ENCODE data around the gene LAMC1.
A peak's percentile ranks its signal among the peaks of the same experiment; 100 is the strongest.

LAMC1 gene

DNA sequence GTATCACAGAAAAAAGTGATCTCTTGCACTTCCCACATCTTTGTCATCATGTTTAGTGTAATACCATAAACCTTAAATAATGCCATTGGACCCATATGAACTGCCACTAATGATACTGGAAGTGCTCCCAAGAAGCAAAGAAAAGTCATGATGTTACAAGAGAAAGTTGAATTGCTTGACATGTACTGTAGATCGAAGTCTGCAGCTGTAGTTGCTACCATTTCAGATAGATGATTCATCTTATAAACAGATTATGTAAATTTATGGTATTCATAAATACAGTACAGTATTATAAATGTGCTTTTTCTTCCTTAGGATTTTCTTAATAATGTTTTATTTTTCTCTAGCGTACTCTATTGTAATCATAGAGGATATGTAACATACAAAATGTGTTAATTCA lies 132.7 kb downstream of the LAMC1 start:
- DNase-seq = no peak

GRCh38 chr1:183159960-183160359 lies 136.7 kb downstream of the LAMC1 start:
- DNase-seq = no peak

- DNase-seq = no peak
These were observed 138.2 kb downstream of the LAMC1 start for GRCh38 chr1:183161391-183161790.

GRCh38 chr1:183163316-183163715 lies 140.1 kb downstream of the LAMC1 start:
- no peak for DNase-seq

- DNase-seq = no peak
These were observed 141.1 kb downstream of the LAMC1 start for GRCh38 chr1:183164340-183164739.

GRCh38 chr1:183164963-183165362 lies 141.7 kb downstream of the LAMC1 start:
- no peak for DNase-seq

DNA sequence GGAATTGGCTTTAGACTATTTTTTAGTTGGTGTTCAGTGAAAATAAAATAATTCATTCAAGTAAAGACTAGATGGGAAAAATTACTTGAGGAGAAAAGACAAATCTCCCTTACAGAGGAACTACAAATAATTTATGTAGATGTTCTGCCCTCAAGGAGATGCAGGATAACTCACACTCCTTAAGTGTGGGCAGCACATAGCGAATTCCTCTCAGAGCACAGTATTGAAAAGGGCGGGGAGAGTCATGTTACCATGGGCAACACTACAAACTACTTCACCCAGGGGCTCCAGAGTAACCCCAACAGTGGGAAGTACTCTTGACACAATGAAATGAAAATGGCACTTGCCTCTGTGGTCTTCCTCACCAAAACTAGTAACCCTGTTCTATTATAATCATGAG lies 142.2 kb downstream of the LAMC1 start:
- no peak for DNase-seq

DNA sequence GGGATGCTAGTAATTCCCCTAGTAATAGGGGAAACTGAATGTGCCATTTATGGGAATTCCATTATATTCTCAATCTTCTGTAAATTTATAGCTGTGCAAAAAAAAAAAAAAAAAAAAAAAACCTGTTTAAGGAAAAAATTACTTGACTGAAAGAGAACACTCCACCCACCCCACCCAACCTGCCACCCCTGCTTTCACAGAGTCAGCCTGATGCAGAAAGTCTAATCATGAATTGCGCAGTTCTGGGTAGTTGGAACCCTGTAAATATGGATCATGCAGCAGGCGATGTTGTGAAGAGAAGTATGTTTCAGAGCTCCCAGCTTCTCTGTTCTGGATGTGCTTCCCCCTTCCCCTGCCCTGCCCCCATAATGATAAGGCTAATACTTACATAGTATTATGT lies 143.2 kb downstream of the LAMC1 start:
- DNase-seq = no peak

DNA sequence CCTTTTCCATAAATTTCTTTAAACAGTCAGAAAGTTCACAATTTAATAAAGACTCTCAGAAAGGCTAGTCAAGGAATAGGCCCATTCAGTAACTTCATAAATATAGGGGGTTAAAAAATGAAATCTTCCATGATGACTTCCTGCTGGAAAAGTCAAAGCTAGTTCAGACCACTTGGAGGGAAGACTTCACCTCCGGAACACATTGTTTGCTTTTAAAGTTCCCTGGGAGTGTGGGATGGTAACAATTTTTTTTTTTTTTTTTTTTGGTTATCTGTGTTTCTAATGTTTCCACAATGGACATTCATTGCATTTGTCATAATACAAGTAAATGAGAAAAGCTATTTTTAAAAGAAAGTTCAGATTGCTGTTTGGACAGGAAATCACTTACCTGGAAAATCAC lies 144.5 kb downstream of the LAMC1 start:
- DNase-seq = no peak

DNA sequence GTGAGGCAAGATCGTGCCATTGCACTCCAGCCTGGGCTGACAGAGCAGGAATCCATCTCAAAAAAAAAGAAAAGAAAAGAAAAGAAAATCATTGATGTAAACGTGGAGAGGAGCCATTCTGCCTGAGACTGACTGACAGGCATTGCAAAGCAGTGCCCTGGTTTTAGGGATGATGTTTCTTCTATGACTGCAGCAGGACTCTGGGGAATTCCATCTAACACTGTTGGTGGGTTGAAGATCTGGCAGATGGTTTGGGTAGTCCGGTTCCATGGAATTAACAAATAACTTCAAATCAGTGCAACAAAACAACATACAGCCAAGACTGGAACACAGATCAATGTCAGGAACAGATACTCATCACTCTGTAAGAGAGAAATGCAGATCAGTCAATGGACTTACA lies 145.1 kb downstream of the LAMC1 start:
- DNase-seq = no peak

GRCh38 chr1:183173828-183174227 lies 150.6 kb downstream of the LAMC1 start:
- no peak for DNase-seq

- DNase-seq = no peak
These were observed 152.4 kb downstream of the LAMC1 start for GRCh38 chr1:183175631-183176030.

GRCh38 chr1:183178545-183178944 lies 155.3 kb downstream of the LAMC1 start:
- no peak for DNase-seq

GRCh38 chr1:183179033-183179432 lies 155.8 kb downstream of the LAMC1 start:
- DNase-seq = no peak

DNA sequence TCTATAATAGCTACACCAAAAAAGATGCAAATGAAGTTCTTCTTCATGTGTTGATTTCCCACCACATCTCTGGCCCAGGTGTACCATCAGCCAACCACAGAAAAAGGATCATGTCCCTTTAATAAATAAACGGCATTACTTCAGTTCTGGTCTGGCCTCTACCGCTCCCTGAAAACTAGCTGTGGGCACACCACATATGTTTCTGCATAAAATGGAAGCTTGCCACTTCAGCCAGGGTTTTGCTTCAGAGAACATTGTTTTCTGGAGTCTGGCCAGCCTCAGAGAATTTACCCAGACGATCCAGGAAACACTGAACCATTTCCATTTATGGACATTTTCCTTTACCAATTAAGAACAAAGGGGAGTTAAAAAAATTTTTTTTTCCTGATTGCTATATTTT lies 157.0 kb downstream of the LAMC1 start:
- DNase-seq = no peak

- no peak for DNase-seq
These were observed 157.4 kb downstream of the LAMC1 start for GRCh38 chr1:183180634-183181056.

DNA sequence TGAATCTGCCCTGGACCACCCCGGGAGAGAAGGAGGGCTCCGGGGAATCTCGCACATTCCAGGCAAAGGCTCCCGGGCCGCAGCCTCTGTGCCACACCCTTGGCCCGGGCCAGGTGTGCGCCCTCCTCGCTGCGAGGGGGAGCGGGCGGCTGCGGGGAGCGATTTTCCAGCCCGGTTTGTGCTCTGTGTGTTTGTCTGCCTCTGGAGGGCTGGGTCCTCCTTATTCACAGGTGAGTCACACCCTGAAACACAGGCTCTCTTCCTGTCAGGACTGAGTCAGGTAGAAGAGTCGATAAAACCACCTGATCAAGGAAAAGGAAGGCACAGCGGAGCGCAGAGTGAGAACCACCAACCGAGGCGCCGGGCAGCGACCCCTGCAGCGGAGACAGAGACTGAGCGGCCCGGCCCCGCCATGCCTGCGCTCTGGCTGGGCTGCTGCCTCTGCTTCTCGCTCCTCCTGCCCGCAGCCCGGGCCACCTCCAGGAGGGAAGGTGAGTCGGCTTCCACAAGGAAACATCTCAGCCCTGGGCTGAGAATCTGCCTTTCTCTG lies 162.8 kb downstream of the LAMC1 start, which contains the start of gene LAMC2:
TSS of gene LAMC2 (plus strand) at position 324 of the 550 bp plus-strand sequence. CDS start at position 413, 89 bp downstream.
- no peak for DNase-seq

- DNase-seq = no peak
These were observed 163.6 kb downstream of the LAMC1 start for GRCh38 chr1:183186841-183187240.

- DNase-seq = no peak
These were observed 165.0 kb downstream of the LAMC1 start for GRCh38 chr1:183188240-183188639.

DNA sequence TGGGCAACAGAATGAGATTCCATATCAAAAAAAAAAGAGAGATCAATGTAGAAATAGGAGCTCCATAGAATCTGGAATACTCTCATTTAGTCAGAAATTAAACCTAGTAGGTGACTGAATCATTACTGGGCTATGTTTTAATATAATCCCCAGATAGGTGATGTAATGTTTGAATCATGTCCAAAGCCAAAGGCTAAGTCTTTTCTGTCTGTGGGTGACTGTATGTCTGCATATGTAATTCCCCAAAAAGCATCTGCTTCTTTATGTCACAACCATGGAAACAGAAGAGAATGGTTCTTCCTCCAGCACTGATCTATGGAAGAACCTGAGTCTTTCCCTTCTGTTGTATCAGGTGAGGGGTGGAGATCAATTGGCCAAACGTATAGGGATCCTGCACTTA lies 168.6 kb downstream of the LAMC1 start:
- no peak for DNase-seq

- no peak for DNase-seq
These were observed 170.8 kb downstream of the LAMC1 start for GRCh38 chr1:183193963-183194525.

GRCh38 chr1:183194527-183195141 lies 171.4 kb downstream of the LAMC1 start:
- peak in 1 of 2 experiments; percentile 10 for DNase-seq

DNA sequence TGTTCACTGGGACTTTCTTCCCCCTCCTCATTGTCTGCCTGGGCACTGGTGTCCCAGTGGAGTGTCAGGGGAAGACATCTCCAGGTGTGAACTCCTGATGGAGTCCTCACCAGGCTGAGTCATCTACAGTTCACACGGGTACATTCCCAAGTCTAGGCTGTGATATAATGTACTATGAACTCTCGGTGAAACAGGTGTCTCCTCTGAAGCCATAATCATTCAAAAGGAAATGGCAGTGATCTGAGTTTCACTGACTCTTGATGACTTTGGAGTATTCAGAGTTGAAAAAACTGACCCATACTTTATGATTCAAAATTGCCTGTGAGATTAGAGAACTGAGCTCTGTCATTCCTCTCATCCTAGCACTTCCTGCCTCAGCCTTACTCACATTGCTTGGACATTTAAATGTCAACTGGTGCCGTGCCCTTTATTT lies 171.9 kb downstream of the LAMC1 start:
- DNase-seq = no peak
